ENCODE data around the gene KLHL35.

Gene KLHL35

DNA sequence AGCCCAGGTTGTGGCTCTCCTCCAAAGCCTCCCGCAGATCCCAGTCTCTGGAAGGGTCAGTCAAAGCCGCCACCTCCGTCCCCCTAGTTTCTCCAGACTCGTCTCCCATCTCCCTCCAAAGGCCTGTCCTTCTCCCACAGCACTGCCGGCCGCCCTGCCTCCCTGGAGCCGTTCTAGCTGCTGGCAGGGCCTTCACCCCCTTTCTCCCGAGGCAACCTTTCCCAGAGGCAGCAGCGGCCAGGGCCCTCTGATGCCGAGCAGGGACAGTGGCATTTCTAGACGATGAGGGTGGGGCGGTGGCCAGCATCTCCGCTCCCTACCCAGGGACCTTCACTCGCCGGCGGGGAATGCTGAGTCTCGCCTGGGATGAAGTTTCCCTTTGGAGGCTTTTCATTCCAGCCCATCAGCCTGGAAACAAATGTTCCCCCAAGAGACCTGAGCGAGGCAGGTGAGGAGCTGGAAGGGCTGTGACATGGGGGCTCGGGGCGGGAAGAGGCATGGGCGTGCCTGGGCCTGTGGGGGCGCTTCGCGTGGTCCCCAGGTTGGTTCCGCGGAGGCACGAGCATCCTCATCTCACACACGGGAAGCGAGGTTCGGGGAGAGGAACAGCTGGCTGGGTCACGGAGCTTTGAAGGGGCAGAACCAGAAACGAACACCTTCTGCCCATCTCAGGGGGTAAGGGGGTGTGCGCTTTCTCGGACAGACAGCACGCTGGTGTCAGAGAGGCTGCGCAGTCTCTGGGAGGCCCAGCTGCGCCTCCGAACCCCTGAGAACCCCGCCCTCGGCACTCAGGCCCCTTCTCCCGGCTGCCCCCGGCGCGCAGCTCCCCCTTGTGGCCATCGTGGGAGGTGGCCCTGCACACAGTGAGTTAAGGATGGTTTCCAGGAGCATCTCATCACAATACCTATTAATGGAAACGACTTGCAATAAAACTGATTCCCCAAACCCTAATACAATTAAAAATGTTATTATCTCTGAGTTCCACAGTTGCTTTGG is 18.1 kb upstream of the KLHL35 start:
- WGBS (ENCODE audit: insufficient coverage, insufficient read length), result no CpG with 5 or more reads among the region's 46 CpGs
- DNase-seq (ENCODE audit: low read depth, low spot score), result no peak
- Histone ChIP-seq H3K27me3 (ENCODE audit: control insufficient read depth, insufficient read depth, low read length) (no peaks in the 10 kb centered on the region), H3K4me3 (ENCODE audit: low read length) (no peak overlapping the region), H3K9me3 (ENCODE audit: control insufficient read depth, insufficient read depth, low read length) (no peaks in the 10 kb centered on the region), H3K36me3 (ENCODE audit: control insufficient read depth, insufficient read depth, low read length) (no peaks in the 10 kb centered on the region), H3K27ac (ENCODE audit: low read length) (no peak overlapping the region), H3K4me1 (ENCODE audit: control insufficient read depth, insufficient read depth, low read length) (no peaks in the 10 kb centered on the region)

DNA sequence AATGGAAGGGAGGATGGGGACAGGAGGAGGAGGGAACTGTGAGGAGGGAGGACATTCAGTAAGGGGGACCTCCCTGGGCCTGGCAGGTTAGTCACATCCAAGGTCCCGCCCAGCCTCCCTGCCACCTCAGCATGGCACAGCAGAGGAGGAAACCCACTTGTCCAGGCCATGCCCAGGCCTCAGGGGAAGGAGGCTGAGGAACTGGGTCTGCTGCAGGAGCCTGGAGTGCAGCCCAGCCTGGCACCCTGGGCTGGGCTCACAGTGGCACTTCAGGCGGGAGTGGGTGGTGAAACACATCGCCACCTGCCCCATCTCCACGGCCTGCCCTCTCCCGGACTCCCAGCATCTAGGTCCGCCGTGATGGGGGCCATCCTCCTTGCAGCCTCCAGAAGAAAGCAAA is 17.2 kb upstream of the KLHL35 start:
- no peaks in the 10 kb centered on the region for H3K27me3 ChIP-seq (ENCODE audit: control insufficient read depth, insufficient read depth, low read length)
- no peak overlapping the region for H3K4me3 ChIP-seq (ENCODE audit: low read length)
- no peak overlapping the region for H3K27ac ChIP-seq (ENCODE audit: low read length)
- WGBS (ENCODE audit: insufficient coverage, insufficient read length), result no CpG with 5 or more reads among the region's 7 CpGs
- no peaks in the 10 kb centered on the region for H3K9me3 ChIP-seq (ENCODE audit: control insufficient read depth, insufficient read depth, low read length)
- no peaks in the 10 kb centered on the region for H3K4me1 ChIP-seq (ENCODE audit: control insufficient read depth, insufficient read depth, low read length)
- no peak for DNase-seq (ENCODE audit: low read depth, low spot score)
- no peaks in the 10 kb centered on the region for H3K36me3 ChIP-seq (ENCODE audit: control insufficient read depth, insufficient read depth, low read length)

DNA sequence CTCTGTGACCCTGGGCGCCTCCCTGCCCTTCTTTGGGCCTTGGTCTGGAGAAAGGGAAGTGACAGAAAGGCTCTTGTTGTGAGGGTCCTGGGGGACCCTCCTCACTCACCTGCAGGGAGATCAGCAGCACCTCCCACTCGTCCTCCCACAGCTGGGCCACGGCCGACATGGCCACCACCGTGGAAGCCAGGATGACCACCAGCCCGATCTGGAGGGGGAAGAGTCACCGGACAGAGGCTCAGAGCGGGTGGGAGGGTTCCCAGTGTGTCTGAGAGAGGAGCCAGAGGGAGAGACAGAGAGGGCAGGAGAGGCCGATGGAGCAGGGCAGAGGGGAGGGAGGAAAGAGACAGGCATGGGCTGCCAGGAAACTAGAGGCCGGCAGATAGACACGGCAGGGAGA is 16.8 kb upstream of the KLHL35 start:
- no peak overlapping the region for H3K27ac ChIP-seq (ENCODE audit: low read length)
- H3K27me3 ChIP-seq (ENCODE audit: control insufficient read depth, insufficient read depth, low read length), result no peaks in the 10 kb centered on the region
- no peak for DNase-seq (ENCODE audit: low read depth, low spot score)
- no peaks in the 10 kb centered on the region for H3K9me3 ChIP-seq (ENCODE audit: control insufficient read depth, insufficient read depth, low read length)
- WGBS (ENCODE audit: insufficient coverage, insufficient read length), result no CpG with 5 or more reads among the region's 11 CpGs
- no peaks in the 10 kb centered on the region for H3K36me3 ChIP-seq (ENCODE audit: control insufficient read depth, insufficient read depth, low read length)
- no peak overlapping the region for H3K4me3 ChIP-seq (ENCODE audit: low read length)
- H3K4me1 ChIP-seq (ENCODE audit: control insufficient read depth, insufficient read depth, low read length), result no peaks in the 10 kb centered on the region

DNA sequence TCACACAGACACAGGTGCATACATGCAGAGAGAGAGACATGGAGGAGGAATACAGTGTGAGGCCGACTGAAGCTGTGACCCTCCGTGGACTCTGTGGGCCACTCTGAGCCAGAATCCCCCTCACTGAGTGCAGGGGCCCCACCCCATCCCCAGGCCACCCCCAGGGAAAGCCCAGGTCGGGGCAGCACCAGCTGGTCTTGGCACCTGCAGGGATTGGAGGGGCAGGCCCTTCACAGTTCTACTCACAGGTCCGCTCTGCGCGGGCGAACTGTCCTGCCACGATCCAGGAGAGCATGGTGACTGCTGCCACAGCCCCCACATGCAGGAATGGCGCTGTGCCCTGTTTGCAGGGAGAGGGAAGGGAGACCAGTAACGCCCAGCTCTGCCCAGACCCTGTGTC is 16.3 kb upstream of the KLHL35 start:
- Histone ChIP-seq H3K27me3 (ENCODE audit: control insufficient read depth, insufficient read depth, low read length) (no peaks in the 10 kb centered on the region), H3K4me3 (ENCODE audit: low read length) (no peak overlapping the region), H3K4me1 (ENCODE audit: control insufficient read depth, insufficient read depth, low read length) (no peaks in the 10 kb centered on the region), H3K9me3 (ENCODE audit: control insufficient read depth, insufficient read depth, low read length) (no peaks in the 10 kb centered on the region), H3K36me3 (ENCODE audit: control insufficient read depth, insufficient read depth, low read length) (no peaks in the 10 kb centered on the region), H3K27ac (ENCODE audit: low read length) (no peak overlapping the region)
- no CpG with 5 or more reads among the region's 10 CpGs for WGBS (ENCODE audit: insufficient coverage, insufficient read length)
- DNase-seq (ENCODE audit: low read depth, low spot score), result no peak

DNA sequence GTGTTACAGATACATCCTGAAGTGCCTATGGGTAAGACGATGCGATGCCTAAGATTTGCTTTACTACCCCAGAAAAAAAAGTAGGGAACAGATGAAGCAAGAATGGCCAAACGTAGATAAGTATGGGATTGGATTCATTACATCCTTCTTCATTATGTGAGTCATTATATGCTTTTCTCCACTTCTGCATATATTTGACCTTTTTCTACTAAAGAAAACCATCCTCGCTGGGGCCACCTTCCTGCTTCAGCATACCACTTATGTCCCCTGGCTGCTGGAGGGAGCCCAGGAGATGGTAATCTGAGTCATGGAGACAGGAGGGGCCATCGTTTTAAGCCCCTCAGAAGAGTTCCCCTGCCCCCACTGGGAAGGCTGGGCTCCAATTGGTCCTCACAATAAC is 14.4 kb upstream of the KLHL35 start:
- H3K4me3 ChIP-seq (ENCODE audit: low read length), result no peak overlapping the region
- no peaks in the 10 kb centered on the region for H3K27me3 ChIP-seq (ENCODE audit: control insufficient read depth, insufficient read depth, low read length)
- no CpG with 5 or more reads among the region's 5 CpGs for WGBS (ENCODE audit: insufficient coverage, insufficient read length)
- no peaks in the 10 kb centered on the region for H3K4me1 ChIP-seq (ENCODE audit: control insufficient read depth, insufficient read depth, low read length)
- H3K27ac ChIP-seq (ENCODE audit: low read length), result no peak overlapping the region
- H3K9me3 ChIP-seq (ENCODE audit: control insufficient read depth, insufficient read depth, low read length), result no peaks in the 10 kb centered on the region
- DNase-seq (ENCODE audit: low read depth, low spot score), result no peak
- no peaks in the 10 kb centered on the region for H3K36me3 ChIP-seq (ENCODE audit: control insufficient read depth, insufficient read depth, low read length)

DNA sequence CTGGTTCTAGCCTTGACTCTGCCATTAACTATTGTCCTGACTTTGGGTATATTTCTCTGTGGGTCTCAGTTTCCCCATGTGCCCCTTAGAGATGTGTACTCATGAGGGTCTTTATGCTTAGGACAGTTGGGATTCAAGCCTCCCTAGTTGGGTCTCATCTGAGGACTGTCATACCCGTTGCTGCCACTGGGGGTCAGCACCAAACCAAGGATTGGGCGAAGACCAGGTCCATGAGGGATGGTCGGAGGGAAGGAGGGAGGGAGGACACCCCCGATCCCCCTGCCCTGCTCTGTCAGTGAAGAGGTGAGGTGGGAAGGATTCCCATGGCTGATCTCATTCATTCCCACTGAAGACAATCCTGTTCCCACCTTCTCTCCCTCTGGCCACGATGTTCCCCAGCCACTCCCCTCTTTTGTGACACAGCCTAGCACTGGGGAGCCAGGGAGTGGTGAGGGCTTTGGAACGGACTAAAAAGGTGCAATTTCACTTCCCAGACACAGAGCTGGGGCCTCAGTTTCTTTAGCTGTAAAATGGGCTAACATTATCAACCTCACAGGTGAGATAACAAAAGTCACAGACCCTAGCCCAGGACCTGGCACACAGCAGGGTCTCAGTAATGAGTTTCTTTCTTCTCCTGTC is 12.4 kb upstream of the KLHL35 start:
- Histone ChIP-seq H3K27me3 (ENCODE audit: control insufficient read depth, insufficient read depth, low read length) (no peaks in the 10 kb centered on the region), H3K4me1 (ENCODE audit: control insufficient read depth, insufficient read depth, low read length) (no peaks in the 10 kb centered on the region), H3K4me3 (ENCODE audit: low read length) (no peak overlapping the region), H3K36me3 (ENCODE audit: control insufficient read depth, insufficient read depth, low read length) (no peaks in the 10 kb centered on the region), H3K27ac (ENCODE audit: low read length) (no peak overlapping the region), H3K9me3 (ENCODE audit: control insufficient read depth, insufficient read depth, low read length) (no peaks in the 10 kb centered on the region)
- no CpG with 5 or more reads among the region's 6 CpGs for WGBS (ENCODE audit: insufficient coverage, insufficient read length)
- DNase-seq (ENCODE audit: low read depth, low spot score), result no peak

DNA sequence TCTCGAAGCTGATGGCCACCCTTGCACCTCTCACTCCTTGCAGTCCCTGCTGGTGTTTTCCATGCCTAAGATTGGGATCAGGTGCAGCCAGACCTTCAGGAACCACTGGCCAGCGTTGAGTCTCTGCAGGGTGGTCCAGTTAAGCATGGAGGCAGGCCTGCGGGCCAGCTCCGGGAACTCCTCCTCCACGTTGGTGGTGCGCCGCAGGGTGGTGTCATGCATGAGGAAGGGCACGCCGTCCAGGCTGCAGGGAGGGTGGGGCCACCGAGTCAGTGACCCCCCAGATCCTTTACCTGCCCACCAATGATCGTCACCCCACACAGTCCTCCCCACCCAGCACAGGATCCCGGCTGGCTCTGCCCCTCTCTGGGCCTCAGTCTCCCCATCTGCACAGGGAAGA is 10.0 kb upstream of the KLHL35 start:
- no peaks in the 10 kb centered on the region for H3K27me3 ChIP-seq (ENCODE audit: control insufficient read depth, insufficient read depth, low read length)
- no peaks in the 10 kb centered on the region for H3K36me3 ChIP-seq (ENCODE audit: control insufficient read depth, insufficient read depth, low read length)
- no CpG with 5 or more reads among the region's 12 CpGs for WGBS (ENCODE audit: insufficient coverage, insufficient read length)
- H3K9me3 ChIP-seq (ENCODE audit: control insufficient read depth, insufficient read depth, low read length), result no peaks in the 10 kb centered on the region
- no peak overlapping the region for H3K4me3 ChIP-seq (ENCODE audit: low read length)
- no peaks in the 10 kb centered on the region; the same call in 1 of the 2 replicates for H3K4me1 ChIP-seq (ENCODE audit: control insufficient read depth, insufficient read depth, low read length)
- no peak for DNase-seq (ENCODE audit: low read depth, low spot score)
- no peak overlapping the region for H3K27ac ChIP-seq (ENCODE audit: low read length)

DNA sequence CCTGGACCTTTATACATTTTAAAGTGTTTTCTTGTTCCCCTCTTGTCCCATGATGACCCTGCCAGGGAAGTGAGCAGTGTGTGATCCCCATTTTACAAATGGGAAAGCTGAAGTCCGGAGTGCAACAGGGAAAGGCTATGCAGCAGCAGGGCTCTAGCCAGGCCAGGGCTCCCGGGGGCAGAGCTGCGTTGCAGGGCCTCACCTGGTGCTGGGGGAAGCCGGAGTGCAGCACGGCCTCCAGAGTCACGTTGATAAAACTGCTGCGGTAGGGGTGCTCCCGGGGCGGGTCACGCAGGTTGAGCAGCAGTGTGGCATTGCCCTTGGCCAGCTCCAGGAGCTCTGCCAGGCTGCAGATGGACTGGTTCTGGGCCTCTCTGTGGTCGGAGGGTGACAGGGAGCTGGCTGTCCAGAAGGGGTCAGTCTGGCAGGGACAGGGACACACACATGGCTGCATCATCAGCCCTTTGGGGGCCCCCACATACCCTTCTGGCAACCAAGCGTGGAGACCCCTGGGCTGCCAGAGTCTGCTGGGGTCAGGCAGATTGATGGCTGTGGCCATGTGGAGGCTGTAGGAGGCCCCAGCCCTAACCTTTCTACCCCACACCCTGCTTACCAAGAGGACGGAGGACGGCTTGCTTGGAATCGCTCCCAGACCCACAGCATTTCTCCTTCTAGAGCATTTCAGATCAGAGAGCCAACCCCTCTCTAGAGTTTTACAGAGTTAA is 9.3 kb upstream of the KLHL35 start:
- no peak overlapping the region for H3K4me3 ChIP-seq (ENCODE audit: low read length)
- H3K27ac ChIP-seq (ENCODE audit: low read length), result no peak overlapping the region
- no peaks in the 10 kb centered on the region; the same call in 1 of the 2 replicates for H3K4me1 ChIP-seq (ENCODE audit: control insufficient read depth, insufficient read depth, low read length)
- no peak for DNase-seq (ENCODE audit: low read depth, low spot score)
- WGBS (ENCODE audit: insufficient coverage, insufficient read length), result no CpG with 5 or more reads among the region's 15 CpGs
- H3K27me3 ChIP-seq (ENCODE audit: control insufficient read depth, insufficient read depth, low read length), result no peaks in the 10 kb centered on the region
- no peaks in the 10 kb centered on the region for H3K36me3 ChIP-seq (ENCODE audit: control insufficient read depth, insufficient read depth, low read length)
- H3K9me3 ChIP-seq (ENCODE audit: control insufficient read depth, insufficient read depth, low read length), result no peaks in the 10 kb centered on the region

DNA sequence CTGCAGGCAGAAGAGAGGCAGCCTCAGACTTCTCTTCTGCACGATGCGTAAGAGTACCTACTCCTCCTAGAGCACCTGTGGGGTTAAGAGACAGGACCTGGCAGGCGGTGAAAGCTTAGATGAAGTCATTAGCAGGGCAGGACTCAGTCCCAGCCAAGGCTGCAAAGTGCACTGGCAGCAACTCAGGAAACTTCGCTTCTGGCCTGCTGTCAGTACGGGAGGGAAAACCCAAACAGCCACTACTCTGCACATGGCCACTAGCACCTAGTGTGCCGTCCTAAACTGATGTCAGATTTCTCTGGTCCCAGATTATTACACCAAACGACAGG is 8.8 kb upstream of the KLHL35 start:
- no peak overlapping the region for H3K27ac ChIP-seq (ENCODE audit: low read length)
- no peaks in the 10 kb centered on the region for H3K9me3 ChIP-seq (ENCODE audit: control insufficient read depth, insufficient read depth, low read length)
- H3K27me3 ChIP-seq (ENCODE audit: control insufficient read depth, insufficient read depth, low read length), result no peaks in the 10 kb centered on the region
- no peaks in the 10 kb centered on the region; the same call in 1 of the 2 replicates for H3K4me1 ChIP-seq (ENCODE audit: control insufficient read depth, insufficient read depth, low read length)
- no CpG with 5 or more reads among the region's 7 CpGs for WGBS (ENCODE audit: insufficient coverage, insufficient read length)
- DNase-seq (ENCODE audit: low read depth, low spot score), result no peak
- H3K36me3 ChIP-seq (ENCODE audit: control insufficient read depth, insufficient read depth, low read length), result no peaks in the 10 kb centered on the region
- H3K4me3 ChIP-seq (ENCODE audit: low read length), result no peak overlapping the region

DNA sequence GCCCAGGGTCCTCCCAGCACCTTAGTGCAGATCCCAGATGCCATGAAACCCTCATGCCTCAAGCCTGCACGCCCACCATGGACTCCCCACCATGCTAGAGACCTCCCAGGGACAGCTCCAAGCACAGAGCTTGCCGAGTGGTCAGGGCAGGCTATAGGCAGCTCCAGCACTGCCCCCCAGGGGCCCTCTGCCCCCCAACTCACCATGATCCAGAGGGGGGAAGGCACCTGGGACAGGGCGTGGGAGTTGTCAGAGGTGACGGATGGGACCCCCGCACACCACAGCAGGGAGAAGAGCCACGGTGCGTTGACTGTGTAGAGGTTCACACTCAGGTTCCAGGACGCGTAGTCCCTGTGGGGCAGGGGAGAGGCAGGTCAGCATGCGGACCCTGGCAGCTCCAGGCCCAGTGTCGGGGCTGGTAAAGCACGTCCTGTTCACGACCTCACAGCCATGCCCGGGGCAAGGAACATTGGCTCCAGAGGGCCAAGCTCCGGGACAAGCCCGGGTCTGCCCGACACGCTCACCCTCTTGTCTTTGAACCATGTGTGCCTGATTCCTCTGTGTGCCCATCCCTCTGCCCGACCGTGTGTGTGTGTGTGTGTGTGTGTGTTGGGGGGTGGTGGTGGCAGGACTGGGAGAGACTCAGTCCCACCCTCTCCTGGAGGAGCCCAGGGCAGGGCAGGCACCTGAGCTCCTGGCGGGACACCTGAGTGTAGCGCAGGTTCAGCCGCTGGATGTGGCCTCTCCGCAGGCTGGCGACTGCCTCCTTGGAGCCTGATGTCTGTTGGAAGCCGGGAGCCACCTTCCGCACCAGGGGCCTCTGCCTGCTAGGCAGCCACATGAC is 8.2 kb upstream of the KLHL35 start:
- Histone ChIP-seq H3K27ac (ENCODE audit: low read length) (no peak overlapping the region), H3K4me3 (ENCODE audit: low read length) (no peak overlapping the region), H3K27me3 (ENCODE audit: control insufficient read depth, insufficient read depth, low read length) (no peaks in the 10 kb centered on the region), H3K4me1 (ENCODE audit: control insufficient read depth, insufficient read depth, low read length) (no peaks in the 10 kb centered on the region; the same call in 1 of the 2 replicates), H3K9me3 (ENCODE audit: control insufficient read depth, insufficient read depth, low read length) (no peaks in the 10 kb centered on the region), H3K36me3 (ENCODE audit: control insufficient read depth, insufficient read depth, low read length) (no peaks in the 10 kb centered on the region)
- no peak for DNase-seq (ENCODE audit: low read depth, low spot score)
- WGBS (ENCODE audit: insufficient coverage, insufficient read length), result no CpG with 5 or more reads among the region's 27 CpGs
